Neural cell (in vitro differentiated cells): ENCODE measurements around the gene NOD2.

ENCODE experiments used
- EP300 ChIP-seq: fragments of 450-650 bp; conservative IDR thresholded peaks from 2 replicates; pipeline ENCODE4 v1.6.1; 2014; ENCODE audit warnings: antibody characterized with exemption, mild to moderate bottlenecking, moderate library complexity; ENCODE audit not compliant: poor library complexity, severe bottlenecking
- MXI1 ChIP-seq: fragments of 450-650 bp; conservative IDR thresholded peaks from 2 replicates; pipeline ENCODE4 v1.6.1; 2014; ENCODE audit warnings: antibody characterized with exemption, mild to moderate bottlenecking; ENCODE audit not compliant: poor library complexity, severe bottlenecking
- TF ChIP-seq, protein P1 (sequence below): fragments of 450-650 bp; IDR thresholded peaks from 2 replicates; pipeline ENCODE4 v1.5.1; 2014; ENCODE audit warnings: antibody characterized with exemption, mild to moderate bottlenecking, moderate library complexity; ENCODE audit not compliant: poor library complexity, severe bottlenecking

DNA sequence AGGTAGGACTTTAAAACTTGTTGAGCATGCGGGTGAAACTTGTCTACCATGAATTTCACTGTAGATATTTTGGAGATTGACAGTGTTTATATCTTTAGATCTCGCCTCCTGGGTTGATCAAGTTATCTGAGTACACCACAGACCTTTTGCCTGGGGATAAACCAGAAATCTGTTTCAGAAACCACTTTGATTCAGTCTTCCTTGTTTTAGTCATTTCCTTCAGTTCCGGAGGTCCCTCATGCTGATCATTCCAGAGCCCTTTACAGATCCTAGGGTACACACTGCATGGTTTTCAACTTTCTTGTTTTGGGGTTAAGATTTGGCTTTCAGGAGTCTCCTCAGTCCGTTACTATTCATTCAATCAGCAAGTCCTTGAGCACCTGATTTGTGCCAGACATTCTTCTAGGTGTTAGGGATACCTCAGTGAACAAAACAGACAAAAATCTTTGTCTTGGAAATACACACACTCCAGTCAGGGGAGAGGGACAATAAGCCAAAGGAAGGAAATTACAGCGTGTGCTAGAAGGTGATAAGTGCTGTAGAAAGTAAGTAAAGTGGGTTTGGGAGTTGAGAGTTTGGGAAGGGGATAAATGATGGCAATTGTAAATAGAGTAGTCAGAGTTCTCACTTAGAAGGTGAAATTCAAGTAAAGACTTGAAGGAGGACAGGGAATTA lies 12.2 kb downstream of the NOD2 start:
- TF ChIP-seq, protein P1, sequence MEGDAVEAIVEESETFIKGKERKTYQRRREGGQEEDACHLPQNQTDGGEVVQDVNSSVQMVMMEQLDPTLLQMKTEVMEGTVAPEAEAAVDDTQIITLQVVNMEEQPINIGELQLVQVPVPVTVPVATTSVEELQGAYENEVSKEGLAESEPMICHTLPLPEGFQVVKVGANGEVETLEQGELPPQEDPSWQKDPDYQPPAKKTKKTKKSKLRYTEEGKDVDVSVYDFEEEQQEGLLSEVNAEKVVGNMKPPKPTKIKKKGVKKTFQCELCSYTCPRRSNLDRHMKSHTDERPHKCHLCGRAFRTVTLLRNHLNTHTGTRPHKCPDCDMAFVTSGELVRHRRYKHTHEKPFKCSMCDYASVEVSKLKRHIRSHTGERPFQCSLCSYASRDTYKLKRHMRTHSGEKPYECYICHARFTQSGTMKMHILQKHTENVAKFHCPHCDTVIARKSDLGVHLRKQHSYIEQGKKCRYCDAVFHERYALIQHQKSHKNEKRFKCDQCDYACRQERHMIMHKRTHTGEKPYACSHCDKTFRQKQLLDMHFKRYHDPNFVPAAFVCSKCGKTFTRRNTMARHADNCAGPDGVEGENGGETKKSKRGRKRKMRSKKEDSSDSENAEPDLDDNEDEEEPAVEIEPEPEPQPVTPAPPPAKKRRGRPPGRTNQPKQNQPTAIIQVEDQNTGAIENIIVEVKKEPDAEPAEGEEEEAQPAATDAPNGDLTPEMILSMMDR: no peak
- TF ChIP-seq MXI1: no peak
- TF ChIP-seq EP300: no peak
